GM19099 (cell line): ENCODE results near the gene CEP20.
A peak's percentile ranks its signal among the peaks of the same experiment; 100 is the strongest.

Experiments used
- POLR2A ChIP-seq: IDR thresholded peaks from 3 replicates; pipeline ENCODE4 v1.6.1; 2011; ENCODE audit warnings: low read depth; ENCODE audit not compliant: insufficient read length; ENCODE audit errors: extremely low read depth

Gene CEP20, protein sequence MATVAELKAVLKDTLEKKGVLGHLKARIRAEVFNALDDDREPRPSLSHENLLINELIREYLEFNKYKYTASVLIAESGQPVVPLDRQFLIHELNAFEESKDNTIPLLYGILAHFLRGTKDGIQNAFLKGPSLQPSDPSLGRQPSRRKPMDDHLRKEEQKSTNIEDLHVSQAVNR

DNA sequence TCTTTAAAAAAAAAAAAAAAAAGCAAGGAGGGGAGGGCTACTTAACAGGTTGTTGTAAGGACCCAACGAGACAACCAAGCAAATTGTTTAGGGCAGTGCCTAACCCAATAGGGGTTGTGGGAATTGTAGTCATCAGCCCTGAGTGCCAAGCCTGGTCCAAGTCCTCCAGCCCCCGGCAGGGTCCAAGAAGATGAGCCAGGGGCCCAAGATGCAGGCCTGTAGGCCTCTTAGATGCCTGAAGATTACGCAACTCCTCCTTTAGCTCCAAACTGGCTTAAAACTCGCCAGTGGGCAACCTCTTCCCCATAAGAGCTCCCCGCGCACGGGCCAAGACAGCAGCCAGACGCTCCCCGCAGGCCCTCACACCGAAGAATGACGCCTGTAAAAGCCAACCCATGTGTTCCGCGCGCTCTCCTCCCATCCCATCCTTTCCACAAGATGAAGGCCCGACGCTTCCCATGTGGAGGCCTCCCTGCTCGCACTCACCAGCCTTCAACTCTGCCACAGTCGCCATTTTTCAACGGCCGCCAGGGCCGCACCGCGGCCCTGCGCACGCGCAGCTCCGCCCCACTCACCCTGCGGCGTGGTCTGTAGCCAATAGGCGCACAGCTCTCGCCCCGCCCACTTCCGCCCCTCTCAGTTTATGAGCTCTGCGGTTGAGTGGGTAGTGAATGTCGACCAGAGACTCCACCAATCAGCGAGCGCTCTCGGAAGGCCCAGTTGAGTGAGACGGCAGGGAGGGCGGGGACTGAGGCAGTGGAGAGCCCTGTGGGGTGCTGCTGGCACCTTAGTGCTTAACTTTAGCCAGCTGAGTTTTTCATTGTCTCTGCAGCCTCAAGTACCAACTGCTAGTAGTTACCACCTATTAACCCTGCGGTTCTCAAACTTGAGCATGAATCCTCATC, at the start of gene CEP20:
CEP20 (minus strand) TSS at position 532 of the 905 bp plus-strand sequence; CDS start at position 514, 18 bp downstream.
- peak; percentile 88 for TF ChIP-seq POLR2A

DNA sequence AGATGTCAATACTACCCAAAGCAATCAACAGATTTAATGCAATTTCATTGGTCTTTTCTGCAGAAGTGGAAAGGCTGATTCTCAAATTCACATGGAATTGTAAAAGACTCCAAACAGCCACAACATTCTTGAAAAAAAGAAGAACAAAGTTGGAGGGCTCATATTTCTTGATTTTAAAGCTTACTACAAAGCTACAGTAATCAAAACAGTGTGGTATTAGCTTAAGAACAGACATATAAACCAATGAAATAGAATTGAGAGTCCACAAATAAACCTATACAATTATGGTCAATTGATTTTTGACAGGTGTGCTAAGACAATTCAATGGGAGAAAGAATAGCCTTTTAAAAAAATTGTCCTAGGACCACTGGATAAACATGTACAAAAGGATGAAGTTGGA, 46.6 kb upstream of the CEP20 start:
- TF ChIP-seq POLR2A: no peak

DNA sequence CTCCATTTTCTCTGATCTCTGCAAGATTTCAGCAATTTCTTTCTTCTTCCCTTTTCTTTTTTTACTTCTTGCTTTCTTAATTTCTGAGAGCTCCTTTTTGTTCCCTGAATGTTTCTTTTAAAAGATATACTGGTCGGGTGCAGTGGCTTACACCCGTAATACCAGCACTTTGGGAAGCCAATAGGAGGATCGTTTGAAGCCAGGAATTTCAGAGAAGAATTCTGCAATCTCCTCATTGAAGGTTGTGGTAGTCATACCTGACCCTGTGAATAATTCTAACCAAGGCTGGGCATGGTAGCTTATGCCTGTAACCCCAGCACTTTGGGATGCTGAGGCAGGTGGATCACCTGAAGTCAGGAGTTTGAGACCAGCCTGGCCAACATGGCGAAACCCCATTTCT, 45.4 kb upstream of the CEP20 start:
- no peak for TF ChIP-seq POLR2A

DNA sequence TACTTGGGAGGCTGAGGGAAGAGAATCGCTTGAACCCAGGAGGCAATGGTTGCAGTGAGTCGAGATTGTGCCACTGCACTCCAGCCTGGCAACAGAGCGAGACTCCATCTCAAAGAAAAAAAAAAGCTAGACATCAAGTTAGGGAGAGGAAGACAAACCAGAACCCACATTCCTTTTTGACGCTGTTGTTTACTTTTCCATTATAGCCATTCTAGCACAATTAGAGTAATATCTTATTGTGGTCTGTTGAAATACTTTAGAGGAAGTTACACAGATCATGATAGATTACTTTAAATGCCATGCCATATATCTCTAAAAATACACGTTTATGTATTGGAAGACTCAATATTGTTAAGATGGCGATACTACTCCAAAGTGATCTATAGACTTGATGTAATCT, 44.5 kb upstream of the CEP20 start:
- no peak for TF ChIP-seq POLR2A

DNA sequence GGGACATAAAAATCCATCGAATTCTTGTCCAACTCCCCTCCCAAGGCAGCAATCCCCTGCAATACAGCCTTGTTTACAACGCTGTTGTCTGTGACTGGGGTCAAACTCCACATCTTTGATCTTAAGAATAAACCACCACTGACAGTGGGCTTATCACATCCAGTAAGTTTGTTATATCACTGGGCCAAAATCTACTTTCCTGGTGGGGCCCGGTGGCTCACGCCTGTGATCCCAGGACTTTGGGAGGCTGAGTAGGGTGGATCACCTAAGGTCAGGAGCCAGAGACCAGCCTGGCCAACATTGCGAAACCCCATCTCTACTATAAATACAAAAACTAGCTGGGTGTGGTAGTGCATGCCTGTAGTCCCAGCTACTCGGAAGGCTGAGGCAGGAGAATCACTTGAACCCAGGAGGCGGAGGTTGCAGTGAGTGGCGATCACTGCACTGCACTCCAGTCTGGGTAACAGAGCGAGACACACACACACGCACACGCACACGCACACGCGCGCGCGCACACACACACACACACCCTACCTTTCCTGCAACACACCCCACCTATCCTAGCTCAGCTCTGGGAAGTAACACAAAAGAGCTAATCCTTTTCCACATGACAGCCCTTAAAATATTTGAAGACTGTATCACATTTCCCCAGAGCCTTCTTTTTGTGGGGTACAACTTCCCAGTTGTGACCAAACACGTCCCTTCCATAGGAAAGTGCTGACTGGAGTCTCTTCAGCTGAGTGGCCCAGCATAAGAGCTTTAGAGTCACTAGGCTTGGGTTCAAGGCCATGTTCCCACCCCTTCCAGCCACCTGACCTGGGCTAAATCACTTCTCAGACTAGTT, 40.1 kb upstream of the CEP20 start:
- TF ChIP-seq POLR2A: no peak

DNA sequence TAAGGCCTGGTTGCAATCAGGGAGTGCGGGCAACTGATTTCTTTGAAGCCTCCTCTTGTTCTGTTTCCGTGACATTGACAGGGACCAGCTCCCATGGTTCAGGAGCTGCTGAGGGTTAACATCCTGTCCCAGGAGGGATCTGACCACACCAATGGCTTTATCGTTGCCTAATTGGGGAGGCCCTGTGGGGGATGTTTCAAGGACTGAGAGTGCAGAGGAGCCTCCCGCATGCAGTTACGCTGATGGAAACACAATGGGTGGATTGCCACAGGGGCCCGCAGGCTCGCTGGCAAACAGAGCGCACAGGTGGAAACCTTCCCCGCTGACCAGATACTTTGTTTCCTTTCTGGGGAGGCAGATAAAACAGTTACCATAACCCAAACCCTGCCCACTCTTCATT, 37.2 kb upstream of the CEP20 start:
- no peak for TF ChIP-seq POLR2A

DNA sequence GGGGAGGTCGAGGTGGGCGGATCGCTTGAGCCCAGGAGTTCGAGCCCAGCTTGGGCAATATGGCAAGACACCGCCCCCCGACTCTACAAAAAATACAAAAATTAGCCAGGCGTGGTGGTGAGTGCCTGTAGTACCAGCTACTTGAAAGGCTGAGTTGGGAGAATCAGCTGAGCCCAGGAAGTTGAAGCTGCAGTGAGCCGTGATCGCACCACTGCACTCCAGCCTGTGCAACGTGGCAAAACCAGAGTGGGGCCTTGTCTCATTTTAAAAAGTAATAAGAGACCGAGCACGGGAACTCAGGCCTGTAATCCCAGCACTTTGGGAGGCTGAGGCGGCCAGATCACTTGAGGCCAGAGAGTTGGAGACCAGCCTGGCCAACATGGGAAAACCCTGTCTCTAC, 36.6 kb upstream of the CEP20 start:
- TF ChIP-seq POLR2A: no peak

DNA sequence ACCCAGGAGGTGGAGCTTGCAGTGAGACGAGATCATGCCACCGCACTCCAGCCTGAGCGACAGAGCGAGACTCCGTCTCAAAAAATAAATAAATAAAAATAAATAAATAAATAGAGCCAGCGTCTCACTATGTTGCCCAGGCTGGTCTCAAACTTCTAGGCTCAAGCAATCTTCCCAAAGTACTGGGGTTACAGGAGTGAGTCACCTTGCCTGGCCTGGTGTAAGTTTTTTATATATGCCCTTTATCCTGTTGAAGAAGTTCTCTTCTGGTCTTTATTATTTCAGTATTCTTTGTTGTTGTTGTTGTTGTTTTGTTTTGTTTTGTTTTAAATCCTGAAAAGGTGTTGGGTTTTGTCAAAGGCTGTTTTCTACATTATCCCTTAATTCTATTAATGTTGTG, 30.9 kb upstream of the CEP20 start:
- TF ChIP-seq POLR2A: no peak

DNA sequence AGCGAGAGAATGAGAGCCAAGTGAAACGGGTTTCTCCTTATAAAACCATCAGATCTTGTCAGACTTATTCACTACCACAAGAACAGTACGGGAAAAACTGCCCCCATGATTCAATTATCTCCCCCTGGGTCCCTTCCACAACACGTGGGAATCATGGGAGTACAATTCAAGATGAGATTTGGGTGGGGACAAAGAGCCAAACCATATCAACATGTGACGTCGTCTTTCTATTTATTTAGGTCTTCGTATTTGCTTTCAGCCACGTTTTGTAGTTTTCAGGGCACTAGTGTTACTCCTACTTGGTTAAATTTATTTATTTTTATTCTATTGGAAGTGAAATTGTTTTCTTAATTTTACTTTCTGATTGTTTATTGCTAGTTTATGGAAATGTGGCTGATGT, 27.9 kb upstream of the CEP20 start:
- TF ChIP-seq POLR2A: no peak

DNA sequence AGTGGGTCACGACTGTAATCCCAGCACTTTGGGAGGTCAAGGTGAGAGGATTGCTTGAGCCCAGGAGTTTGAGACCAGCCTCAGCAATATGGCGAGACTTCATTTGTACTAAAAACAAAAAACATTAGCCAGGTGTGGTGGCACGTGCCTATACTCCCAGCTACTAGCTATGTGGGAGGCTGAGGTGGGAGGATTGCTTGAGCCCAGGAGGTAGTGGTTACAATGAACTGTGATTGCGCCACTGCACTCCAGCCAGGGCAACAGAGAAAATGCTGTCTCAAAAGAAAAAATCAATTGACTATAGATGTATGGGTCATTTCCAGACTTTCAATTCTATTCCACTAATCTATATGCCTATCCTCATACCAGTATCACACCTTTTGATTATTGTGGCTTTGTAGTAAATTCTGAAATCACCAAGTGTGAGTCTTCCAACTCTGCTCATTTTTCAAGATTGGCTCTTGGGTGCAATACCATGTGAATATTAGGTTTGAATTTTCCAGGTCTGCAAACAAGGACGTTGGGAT, 27.2 kb upstream of the CEP20 start:
- TF ChIP-seq POLR2A: no peak

DNA sequence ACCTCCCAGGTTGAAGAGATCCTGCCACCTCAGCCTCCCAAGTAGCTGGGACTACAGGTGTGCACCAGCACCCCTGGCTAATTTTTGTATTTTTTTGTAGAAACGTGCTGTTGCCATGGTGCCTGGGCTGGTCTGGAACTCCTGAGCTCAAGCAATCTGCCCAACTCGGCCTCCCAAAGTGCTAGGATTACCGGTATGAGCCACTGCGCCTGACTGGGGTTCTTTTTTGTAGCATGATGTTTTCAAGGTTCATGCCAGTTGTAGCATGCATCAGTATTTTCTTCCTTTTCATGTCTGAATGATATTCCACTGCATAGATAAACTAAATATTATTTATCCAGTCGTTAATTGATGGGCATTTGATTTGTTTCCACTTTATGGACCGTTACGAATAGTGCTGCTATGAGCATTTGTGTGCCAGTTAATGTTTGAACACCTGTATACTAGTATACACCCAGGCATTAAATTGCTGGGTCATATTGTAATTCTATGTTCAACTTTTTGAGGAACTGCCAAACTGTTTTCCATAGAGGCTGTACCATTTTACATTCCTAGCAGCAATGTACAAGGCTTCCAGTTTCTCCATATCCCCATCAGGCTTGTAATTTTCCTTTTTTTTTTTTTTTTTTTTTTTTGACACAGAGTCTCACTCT, 24.8 kb upstream of the CEP20 start:
- no peak for TF ChIP-seq POLR2A

DNA sequence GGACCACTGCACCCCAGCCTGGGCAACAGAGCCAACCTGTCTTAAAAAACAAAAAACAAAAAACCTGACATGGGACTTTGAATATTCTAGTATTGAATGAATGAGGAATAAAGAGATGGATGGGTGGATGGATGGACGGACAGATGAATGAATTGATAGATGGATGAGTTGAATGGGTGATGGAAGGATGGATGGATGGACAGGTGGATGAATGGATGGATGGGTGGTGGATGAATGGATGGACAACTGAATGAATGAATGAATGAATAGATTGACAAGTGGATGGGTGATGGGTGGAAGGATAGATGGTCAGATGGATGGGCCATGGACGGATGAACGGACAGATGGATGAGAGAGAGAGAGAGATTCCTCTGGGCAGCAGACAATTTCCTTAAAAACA, 22.8 kb upstream of the CEP20 start:
- no peak for TF ChIP-seq POLR2A

DNA sequence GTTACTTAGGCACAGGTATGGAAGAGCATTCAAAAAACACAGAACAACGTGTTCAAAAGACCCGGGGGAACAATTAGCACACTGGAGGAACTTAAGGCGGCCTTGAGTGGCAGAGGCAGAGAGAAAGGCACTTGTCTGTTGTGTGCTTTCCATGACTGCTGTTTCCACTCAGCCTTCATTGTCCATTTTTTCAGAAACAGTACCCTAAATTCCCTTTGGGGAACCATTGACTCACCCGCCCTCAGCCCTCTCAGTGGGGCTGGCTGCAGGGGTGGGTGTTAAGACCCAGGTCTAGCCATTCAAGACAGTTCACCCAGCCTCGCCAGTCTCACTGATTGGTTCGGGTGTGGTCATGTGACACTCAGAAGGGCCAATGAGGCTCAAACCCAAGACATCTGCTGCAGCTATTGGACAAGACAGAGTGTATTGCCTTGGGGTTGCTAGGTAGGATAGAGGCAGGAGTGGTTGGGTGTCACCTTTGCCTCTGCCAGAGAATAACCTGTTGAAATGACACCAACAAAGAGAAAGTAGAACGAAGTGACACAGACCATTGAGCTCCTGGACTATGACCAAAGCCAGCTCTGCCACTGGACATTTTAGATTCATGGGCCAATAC, 19.6 kb upstream of the CEP20 start:
- TF ChIP-seq POLR2A: no peak

DNA sequence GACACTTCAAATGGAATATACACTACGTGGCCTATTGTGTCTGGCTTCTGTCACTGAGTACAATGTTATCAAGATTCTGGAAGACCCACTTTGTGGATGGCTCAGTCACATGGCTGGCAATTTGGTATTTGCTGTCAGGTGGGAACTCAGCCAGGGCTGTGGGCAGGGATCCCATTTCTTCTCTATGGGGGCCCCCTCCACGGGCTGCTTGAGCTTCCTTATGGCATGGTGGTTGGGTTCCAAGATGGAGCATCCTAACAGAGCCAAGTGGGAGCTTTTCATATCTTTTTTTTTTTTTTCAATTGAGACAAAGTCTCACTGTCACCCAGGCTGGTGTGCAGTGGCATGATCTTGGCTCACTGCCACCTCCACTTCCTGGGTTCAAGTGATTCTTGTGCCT, 18.0 kb upstream of the CEP20 start:
- no peak for TF ChIP-seq POLR2A
